Esophagus muscularis mucosa (tissue), 3 donors: ENCODE measurements around the gene ACSF2.

Experiments
- POLR2A ChIP-seq: fragments of 450-650 bp; IDR thresholded peaks from one replicate; pipeline ENCODE4 v1.6.1; 2017; ENCODE audit warnings: antibody characterized with exemption, moderate library complexity, mild to moderate bottlenecking, low read depth
- POLR2AphosphoS5 ChIP-seq, 2 donors: sonication (generic); formaldehyde crosslinking; IDR thresholded peaks; one replicate each; pipeline ENCODE4 v1.6.1; 2017; ENCODE audit warnings: antibody characterized with exemption in 2 of 2
- TF ChIP-seq, protein P1 (sequence below), 3 experiments: fragments of 200-600 bp in 2 of 3; fragments of 450-650 bp in 1 of 3; sonication (generic) in 2 of 3; IDR thresholded peaks; one replicate each; pipeline ENCODE4 v1.5.1; 2017 to 2019; ENCODE audit warnings: antibody characterized with exemption in 3 of 3, mild to moderate bottlenecking in 2 of 3, moderate library complexity in 1 of 3

GRCh38 chr17:50514388-50514787, 88.4 kb downstream of the ACSF2 start:
- TF ChIP-seq POLR2A (no peak), POLR2AphosphoS5 (IDR thresholded peaks at IDR 0.05) (no peak)
- TF ChIP-seq, protein P1, sequence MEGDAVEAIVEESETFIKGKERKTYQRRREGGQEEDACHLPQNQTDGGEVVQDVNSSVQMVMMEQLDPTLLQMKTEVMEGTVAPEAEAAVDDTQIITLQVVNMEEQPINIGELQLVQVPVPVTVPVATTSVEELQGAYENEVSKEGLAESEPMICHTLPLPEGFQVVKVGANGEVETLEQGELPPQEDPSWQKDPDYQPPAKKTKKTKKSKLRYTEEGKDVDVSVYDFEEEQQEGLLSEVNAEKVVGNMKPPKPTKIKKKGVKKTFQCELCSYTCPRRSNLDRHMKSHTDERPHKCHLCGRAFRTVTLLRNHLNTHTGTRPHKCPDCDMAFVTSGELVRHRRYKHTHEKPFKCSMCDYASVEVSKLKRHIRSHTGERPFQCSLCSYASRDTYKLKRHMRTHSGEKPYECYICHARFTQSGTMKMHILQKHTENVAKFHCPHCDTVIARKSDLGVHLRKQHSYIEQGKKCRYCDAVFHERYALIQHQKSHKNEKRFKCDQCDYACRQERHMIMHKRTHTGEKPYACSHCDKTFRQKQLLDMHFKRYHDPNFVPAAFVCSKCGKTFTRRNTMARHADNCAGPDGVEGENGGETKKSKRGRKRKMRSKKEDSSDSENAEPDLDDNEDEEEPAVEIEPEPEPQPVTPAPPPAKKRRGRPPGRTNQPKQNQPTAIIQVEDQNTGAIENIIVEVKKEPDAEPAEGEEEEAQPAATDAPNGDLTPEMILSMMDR (IDR thresholded peaks at IDR 0.05): no peak
